Sigmoid colon (tissue), 4 donors: Measurements from ENCODE around the gene STX2.

Experiments used
- CTCF ChIP-seq, 4 experiments: fragments of 450-650 bp in 3 of 4; fragments of 200-600 bp in 1 of 4; IDR thresholded peaks; one replicate each; pipeline ENCODE4 v1.5.1; 2016 to 2019; ENCODE audit warnings: antibody characterized with exemption in 4 of 4, mild to moderate bottlenecking in 3 of 4, moderate library complexity in 2 of 4
- EP300 ChIP-seq, 4 donors: sonication (generic); formaldehyde crosslinking; IDR thresholded peaks; one replicate each; pipeline ENCODE4 v1.6.1; 2017; ENCODE audit warnings: antibody characterized with exemption in 4 of 4
- POLR2A ChIP-seq, 2 donors: fragments of 450-650 bp; IDR thresholded peaks; one replicate each; pipeline ENCODE4 v1.6.1; 2016; ENCODE audit warnings: antibody characterized with exemption in 2 of 2, mild to moderate bottlenecking in 2 of 2, moderate library complexity in 2 of 2
- POLR2AphosphoS5 ChIP-seq, 4 donors: sonication (generic); formaldehyde crosslinking; IDR thresholded peaks; one replicate each; pipeline ENCODE4 v1.6.1; 2017; ENCODE audit warnings: antibody characterized with exemption in 4 of 4

GRCh38 chr12:130828895-130829294 is 10.2 kb downstream of the STX2 start:
- no peak for TF ChIP-seq POLR2AphosphoS5 (IDR thresholded peaks at IDR 0.05)
- no peak for TF ChIP-seq CTCF (IDR thresholded peaks at IDR 0.05)
- no peak for TF ChIP-seq POLR2A (IDR thresholded peaks at IDR 0.05)
- no peak for TF ChIP-seq EP300 (IDR thresholded peaks at IDR 0.05)
